Right kidney (tissue), 9 donors: Measurements from ENCODE around the gene PPP1R1B.
"Not testable (repeated sequence)": the region's sequence is repeated elsewhere in the genome, so short reads cannot be mapped to it uniquely, and the experiment has no call there.

Experiments used
- DNase-seq: peaks from one replicate; pipeline ENCODE4 v3.0.0-alpha.2; 2016
- long read RNA-seq, 8 donors: transcript quantifications; one replicate each; lab custom pipeline, GENCODE V29; 2026

The PPP1R1B gene
- long read RNA-seq, donor 1, transcript PPP1R1B-206 (3 exons, 2,879 nt): major isoform, 9 of 10 reads
- long read RNA-seq, donor 1, partial matches to known transcripts: 0 of 10 reads
- long read RNA-seq, donor 1, other reads (novel, unspliced or antisense): 0 of 10 reads
- long read RNA-seq, donor 2, partial matches to known transcripts: 5 of 7 reads
- long read RNA-seq, donor 2, other reads (novel, unspliced or antisense): 0 of 7 reads
- long read RNA-seq, donor 3, partial matches to known transcripts: 0 of 3 reads
- long read RNA-seq, donor 3, other reads (novel, unspliced or antisense): 0 of 3 reads
- long read RNA-seq, donor 4, partial matches to known transcripts: 0 of 2 reads
- long read RNA-seq, donor 4, other reads (novel, unspliced or antisense): 0 of 2 reads
- long read RNA-seq, donor 5, partial matches to known transcripts: 0 of 6 reads
- long read RNA-seq, donor 5, other reads (novel, unspliced or antisense): 0 of 6 reads
- long read RNA-seq, donor 6, partial matches to known transcripts: 8 of 13 reads
- long read RNA-seq, donor 6, other reads (novel, unspliced or antisense): 0 of 13 reads
- long read RNA-seq, donor 7: 0 reads
- long read RNA-seq, donor 8, partial matches to known transcripts: 0 of 4 reads
- long read RNA-seq, donor 8, other reads (novel, unspliced or antisense): 0 of 4 reads

- DNase-seq: no peak
These were observed at the start of gene PPP1R1B for GRCh38 chr17:39626171-39627046. Gene PPP1R1B, plus strand, starts transcription at chr17:39626952. Its CDS starts 441 bp downstream, at chr17:39627393.

GRCh38 chr17:39578272-39578671 lies 48.5 kb upstream of the PPP1R1B start:
- DNase-seq: no peak

DNA sequence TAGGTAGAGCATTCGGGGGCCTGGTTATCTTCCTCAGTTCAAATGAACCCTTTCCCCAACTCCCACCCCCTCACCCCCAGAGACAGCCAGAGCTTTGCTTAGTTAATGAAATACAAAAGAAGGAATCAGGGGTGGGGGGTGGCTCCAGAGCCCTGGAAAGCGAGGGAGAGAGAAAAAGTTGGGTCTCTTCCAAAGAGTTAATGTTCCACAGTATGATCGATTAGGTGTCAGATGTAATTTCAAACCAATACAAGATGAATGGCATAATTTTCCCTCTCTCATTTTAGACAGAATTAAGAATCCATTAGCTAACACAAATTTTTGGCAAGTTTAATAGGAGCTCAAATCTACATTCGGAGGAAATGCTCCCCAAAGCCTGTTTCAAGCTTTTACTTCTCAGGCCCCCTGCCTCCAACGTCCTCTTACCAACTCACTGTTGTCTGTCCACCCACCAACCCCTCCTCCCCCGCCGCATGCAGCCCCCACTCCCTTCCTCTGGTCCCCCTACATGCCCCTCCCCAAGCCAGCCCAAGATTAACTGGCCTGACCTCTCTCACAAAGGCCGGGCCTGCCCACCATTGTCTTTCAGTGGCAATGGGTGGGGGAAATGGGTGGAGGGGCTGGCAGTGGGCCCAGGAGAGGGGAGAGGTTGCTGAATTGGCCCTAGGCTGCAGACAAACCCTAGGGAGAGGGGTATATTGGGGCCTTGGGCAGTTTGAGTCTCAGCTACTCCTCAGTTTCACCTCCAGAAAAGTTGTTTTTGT lies 47.3 kb upstream of the PPP1R1B start:
- no peak for DNase-seq

GRCh38 chr17:39580082-39580468 lies 46.7 kb upstream of the PPP1R1B start:
- no peak for DNase-seq

DNA sequence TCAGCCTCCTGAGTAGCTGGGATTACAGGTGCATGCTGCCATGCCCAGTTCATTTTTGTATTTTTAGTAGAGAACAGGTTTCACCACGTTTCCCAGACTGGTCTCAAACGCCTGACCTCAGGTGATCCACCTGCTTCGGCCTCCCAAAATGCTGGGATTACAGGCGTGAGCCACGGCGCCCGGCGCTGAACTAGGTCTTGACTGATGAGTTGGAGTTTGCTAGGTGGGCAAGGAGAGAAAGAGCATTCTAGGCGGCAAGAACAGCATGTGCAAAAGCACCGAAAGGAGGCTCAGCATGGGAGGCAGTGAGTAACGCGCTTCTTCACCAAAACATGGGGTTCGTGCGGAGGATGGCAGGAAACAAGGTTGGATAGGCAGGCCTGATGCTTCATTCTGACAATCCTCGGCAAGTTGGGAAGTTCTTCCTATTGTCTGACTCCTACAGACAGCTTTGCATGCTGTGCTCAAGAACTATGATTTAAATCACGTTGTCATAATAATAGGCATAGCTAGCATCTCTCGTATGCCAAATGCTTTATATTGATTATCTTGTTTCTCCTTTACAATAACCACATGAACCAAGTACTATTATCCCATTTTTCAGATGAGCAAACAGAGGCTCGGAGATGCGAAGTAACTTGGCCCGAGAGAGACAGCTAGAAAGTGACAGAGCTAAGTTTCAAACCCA lies 45.5 kb upstream of the PPP1R1B start:
- DNase-seq: no peak

DNA sequence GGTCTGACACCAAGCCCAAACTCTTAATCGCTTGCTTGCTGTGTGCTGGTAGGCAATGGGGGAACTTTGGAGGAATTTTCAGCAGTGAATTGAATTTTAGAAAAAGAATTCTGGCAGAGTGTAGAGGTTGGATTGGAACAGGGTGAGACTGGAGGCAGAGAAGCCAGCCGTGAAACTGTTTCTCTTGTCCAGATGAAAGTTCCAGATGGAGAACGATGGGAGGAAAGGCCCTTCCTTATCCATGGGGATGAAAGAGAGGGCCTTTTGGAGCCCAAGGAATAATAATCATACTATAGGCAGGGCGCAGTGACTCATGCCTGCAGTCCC lies 45.0 kb upstream of the PPP1R1B start:
- no peak for DNase-seq

GRCh38 chr17:39582658-39583057 lies 44.1 kb upstream of the PPP1R1B start:
- no peak for DNase-seq

DNA sequence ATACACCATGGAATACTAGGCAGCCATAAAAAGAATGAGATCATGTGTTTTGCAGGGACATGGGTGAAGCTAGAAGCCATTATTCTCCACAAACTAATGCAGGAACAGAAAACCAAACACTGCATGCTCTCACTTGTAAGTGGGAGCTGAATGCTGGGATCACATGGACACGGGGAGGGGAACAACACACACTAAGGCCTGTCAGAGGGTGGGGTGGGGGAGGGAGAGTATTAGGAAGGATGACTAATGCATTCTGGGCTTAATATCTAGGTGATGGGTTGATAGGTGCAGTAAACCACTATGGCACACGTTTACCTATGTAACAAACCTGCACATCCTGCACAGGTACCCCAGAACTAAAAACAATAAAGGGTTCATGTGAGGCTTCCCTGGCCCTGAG lies 36.6 kb upstream of the PPP1R1B start:
- not testable (repeated sequence) for DNase-seq

GRCh38 chr17:39591958-39592954 lies 34.5 kb upstream of the PPP1R1B start:
- peak; percentile 59 for DNase-seq

GRCh38 chr17:39593371-39593770 lies 33.4 kb upstream of the PPP1R1B start:
- DNase-seq: no peak

DNA sequence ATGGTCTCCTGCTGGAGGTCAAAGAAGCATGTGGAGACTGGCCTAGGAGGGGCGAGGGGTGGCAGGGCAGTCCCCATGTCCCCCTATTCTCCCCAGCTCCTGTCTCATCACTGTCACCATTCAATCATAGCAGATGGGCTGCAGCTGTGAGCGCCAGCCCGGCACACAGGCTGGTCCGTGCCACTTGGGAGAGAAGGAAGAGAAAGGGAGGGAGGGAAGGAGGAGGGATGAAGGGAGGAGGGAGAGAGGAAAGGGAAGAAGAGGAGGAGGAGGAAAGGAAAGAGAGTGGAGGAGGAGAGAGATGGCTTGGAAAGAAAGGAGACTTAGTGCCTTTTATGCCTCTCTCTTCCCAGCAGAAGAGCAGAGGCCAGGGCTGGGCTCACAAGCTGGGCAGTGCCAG lies 31.5 kb upstream of the PPP1R1B start:
- no peak for DNase-seq

DNA sequence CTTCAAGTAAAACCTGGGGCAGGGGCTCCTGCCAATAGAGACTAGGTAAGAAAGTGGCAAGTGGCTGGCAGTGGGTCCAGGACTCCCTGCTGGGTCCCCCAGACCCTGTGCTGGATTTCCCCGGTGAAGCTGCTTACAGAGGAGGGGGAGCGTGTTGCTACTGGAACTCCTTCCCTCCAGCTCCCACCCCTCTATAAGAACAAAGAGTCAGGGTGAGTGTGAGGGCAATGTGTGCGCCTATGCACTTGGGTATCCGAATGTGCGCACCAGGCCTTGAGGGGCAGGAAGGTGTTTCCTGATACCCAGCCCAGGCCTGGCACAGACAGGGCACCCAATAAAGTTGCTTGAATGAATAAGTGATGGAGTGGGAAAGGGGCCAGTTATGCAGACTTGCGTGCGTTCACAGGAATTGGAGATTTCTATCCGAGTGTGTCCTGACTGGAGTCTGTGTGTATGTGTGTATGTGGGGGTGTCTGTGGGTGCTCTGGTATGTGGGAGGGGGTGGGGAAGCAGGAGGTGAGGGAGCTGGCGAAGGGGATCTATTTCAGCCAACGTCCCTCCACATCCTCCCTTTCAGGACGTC lies 30.7 kb upstream of the PPP1R1B start:
- DNase-seq: no peak

GRCh38 chr17:39596543-39597267 lies 30.0 kb upstream of the PPP1R1B start:
- no peak for DNase-seq

DNA sequence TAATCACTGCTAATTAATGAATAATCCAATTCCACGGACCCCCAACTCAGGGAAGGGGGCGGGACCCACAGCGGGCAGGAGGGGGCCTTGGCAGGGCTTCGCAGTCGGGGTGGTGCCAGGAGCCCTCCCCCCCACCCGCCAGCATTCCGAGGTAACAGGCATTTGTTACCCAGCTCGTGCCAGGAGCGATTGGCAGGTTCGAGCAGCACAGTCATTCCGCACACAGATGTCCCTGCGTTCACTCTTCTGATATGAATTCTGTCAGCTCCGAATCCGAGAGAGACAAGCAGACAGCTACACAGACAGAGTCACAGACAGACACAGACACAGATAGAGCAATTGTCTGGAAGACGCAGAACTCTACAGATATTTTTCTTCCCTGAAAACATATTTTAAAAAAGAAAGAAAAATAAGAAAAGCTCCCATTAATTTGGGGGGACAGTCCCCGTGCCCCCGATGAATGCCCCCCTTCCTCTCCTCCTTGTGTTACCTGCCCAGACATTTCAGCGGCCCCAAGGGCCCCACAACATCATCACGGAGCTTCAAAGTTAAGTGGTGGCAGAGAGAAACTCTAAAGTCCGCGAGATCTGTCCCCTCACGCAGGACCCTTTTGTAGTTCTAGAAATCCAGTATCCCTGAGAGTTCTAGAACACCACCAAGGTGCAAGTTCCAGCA lies 29.2 kb upstream of the PPP1R1B start:
- DNase-seq: no peak

DNA sequence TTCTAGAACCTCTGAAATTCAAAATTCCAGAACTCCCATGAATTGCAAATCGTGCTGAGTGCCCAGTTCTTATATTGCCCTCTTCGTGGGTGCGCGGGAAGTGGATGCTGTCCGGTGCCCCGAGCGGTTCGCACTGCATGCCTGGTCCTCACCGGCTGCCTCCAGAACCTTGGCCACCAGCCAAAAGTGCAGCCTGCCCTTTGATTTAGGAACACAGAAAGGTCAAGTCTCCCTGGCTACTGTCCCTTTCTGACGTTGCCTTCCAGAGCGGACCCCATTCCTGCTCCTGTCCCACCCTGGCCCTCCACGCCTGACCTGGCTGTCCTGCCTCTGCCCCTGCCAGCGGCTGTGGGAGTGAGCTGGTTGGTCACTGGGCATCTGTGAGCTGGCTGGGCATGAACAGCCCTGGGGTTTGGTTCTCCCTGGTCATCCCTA lies 28.7 kb upstream of the PPP1R1B start:
- peak; percentile 35 for DNase-seq

DNA sequence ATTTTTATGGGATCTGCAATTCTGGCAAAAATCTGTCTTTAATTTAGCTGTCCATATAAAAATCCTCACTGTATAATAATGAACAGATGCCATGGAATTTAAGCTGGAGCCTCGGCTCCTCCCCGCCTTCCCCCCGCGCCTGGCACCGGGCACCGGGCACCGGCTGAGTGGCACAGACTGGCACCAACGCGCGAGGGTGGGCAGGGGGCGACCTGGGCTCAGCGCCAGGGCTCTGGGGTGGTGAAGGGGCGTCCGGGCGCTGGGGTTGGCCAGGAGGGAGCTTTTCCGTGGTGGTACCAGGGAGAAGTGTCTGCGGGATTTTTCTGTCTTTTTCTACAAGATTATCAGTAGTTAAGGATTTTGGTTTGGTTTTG lies 28.1 kb upstream of the PPP1R1B start:
- DNase-seq: no peak

GRCh38 chr17:39599004-39599664 lies 27.6 kb upstream of the PPP1R1B start:
- DNase-seq: peak; percentile 52

GRCh38 chr17:39599665-39600231 lies 27.0 kb upstream of the PPP1R1B start:
- no peak for DNase-seq
